Hepatocyte (in vitro differentiated cells): ENCODE results near the gene ATP8B4. TPM values are rescaled to one million over a fixed set of nuclear protein-coding genes. Genes with fewer than 3 reads are reported as not detected.
A peak's percentile ranks its signal among the peaks of the same experiment; 100 is the strongest.

Experiments used
- DNase-seq: peaks from one replicate; pipeline ENCODE4 v3.0.0-alpha.2; 2016; ENCODE audit warnings: low spot score
- H2AFZ ChIP-seq: fragments of 200-600 bp; sonication (generic); 2 replicates; pipeline ENCODE4 v1.6.0; 2016; ENCODE audit warnings: antibody characterized with exemption, mild to moderate bottlenecking
- H3K27ac ChIP-seq: fragments of 200-600 bp; sonication (generic); 2 replicates; pipeline ENCODE4 v1.5.1; 2016; ENCODE audit warnings: mild to moderate bottlenecking
- H3K27me3 ChIP-seq: fragments of 200-600 bp; sonication (generic); 2 replicates; pipeline ENCODE4 v1.6.1; 2016
- H3K36me3 ChIP-seq: fragments of 200-600 bp; sonication (generic); replicated peaks from 2 replicates; pipeline ENCODE4 v1.5.1; 2016; ENCODE audit warnings: low read depth; ENCODE audit not compliant: insufficient read depth
- H3K4me1 ChIP-seq: fragments of 200-600 bp; sonication (generic); 2 replicates; pipeline ENCODE4 v1.5.1; 2016; ENCODE audit warnings: mild to moderate bottlenecking, moderate library complexity; ENCODE audit not compliant: insufficient read depth
- H3K4me2 ChIP-seq: fragments of 200-600 bp; sonication (generic); 2 replicates; pipeline ENCODE4 v1.6.0; 2016
- H3K4me3 ChIP-seq: fragments of 200-600 bp; sonication (generic); 2 replicates; pipeline ENCODE4 v1.5.1; 2016; ENCODE audit warnings: mild to moderate bottlenecking
- H3K79me2 ChIP-seq: fragments of 200-600 bp; sonication (generic); 2 replicates; pipeline ENCODE4 v1.6.0; 2017; ENCODE audit warnings: mild to moderate bottlenecking
- H3K9me2 ChIP-seq: fragments of 200-600 bp; sonication (generic); replicated peaks from 2 replicates; pipeline ENCODE4 v1.6.0; 2017; ENCODE audit warnings: mild to moderate bottlenecking; ENCODE audit not compliant: insufficient read depth
- H3K9me3 ChIP-seq: fragments of 200-600 bp; sonication (generic); 2 replicates; pipeline ENCODE4 v1.5.1; 2016; ENCODE audit warnings: low read depth, mild to moderate bottlenecking
- H4K20me1 ChIP-seq: fragments of 200-600 bp; sonication (generic); 2 replicates; pipeline ENCODE4 v1.6.0; 2016; ENCODE audit warnings: mild to moderate bottlenecking; ENCODE audit not compliant: insufficient read depth, poor library complexity, severe bottlenecking
- CTCF ChIP-seq: fragments of 200-600 bp; sonication (generic); IDR thresholded peaks from 2 replicates; pipeline ENCODE4 v1.5.1; 2016; ENCODE audit warnings: antibody characterized with exemption, mild to moderate bottlenecking; ENCODE audit not compliant: poor library complexity
- EZH2 ChIP-seq: fragments of 200-600 bp; sonication (generic); IDR thresholded peaks from 2 replicates; pipeline ENCODE4 v1.6.1; 2016; ENCODE audit warnings: antibody characterized with exemption, mild to moderate bottlenecking, borderline replicate concordance
- EZH2phosphoT487 ChIP-seq: fragments of 200-600 bp; sonication (generic); IDR thresholded peaks from one replicate; pipeline ENCODE4 v1.6.1; 2018; ENCODE audit warnings: antibody characterized with exemption, mild to moderate bottlenecking, low read depth, moderate library complexity; ENCODE audit not compliant: unreplicated experiment, severe bottlenecking
- WGBS: methylation state at CpG from one replicate; pipeline ENCODE4 v1.1.6; 2016; ENCODE audit warnings: low lambda C conversion rate; ENCODE audit errors: missing lambda C conversion rate; 5-methylcytosine and 5-hydroxymethylcytosine counted together
- polyA plus RNA-seq: library from polyadenylated mRNA; unstranded; fragments of >200 nt; fragmentation: Nextera tagmentation; extraction: Ambion mirVana; gene quantifications from 2 replicates; pipeline ENCODE4 v1.2.1, GENCODE V29; 2016
- total RNA-seq: library from RNA; depleted of rRNA; stranded (reverse); fragments of >200 nt; gene quantifications from 2 replicates; pipeline ENCODE4 v1.2.3, GENCODE V29; 2014

The ATP8B4 gene
- total and polyA plus RNA-seq, 2 experiments from 2014 or later, result 1.3 to 9.5 TPM

GRCh38 chr15:49900006-49900902, 218.8 kb downstream of the ATP8B4 start:
- Histone ChIP-seq H4K20me1 (no peaks in the 10 kb centered on the region), H3K27ac (peak overlapping the region; percentile 16), H3K79me2 (no peaks in the 10 kb centered on the region), H3K9me2 (no peaks in the 10 kb centered on the region), H3K9me3 (no peaks in the 10 kb centered on the region), H3K36me3 (no peaks in the 10 kb centered on the region), H2AFZ (no peak overlapping the region), H3K4me3 (no peak overlapping the region), H3K27me3 (no peaks in the 10 kb centered on the region), H3K4me2 (no peak overlapping the region), H3K4me1 (peaks cover 35% of the 10 kb centered on the region)
- whole genome bisulfite sequencing, result 73% methylated on average over 5 of the region's 5 CpGs
- DNase-seq, result peak; percentile 16
- TF ChIP-seq EZH2 (no peak), CTCF (no peak), EZH2phosphoT487 (no peak)

GRCh38 chr15:49898575-49899283, 220.3 kb downstream of the ATP8B4 start:
- no peak for DNase-seq
- 88% methylated on average over 2 of the region's 2 CpGs for WGBS
- no peak overlapping the region for H3K27ac ChIP-seq
- H3K79me2 ChIP-seq, result no peaks in the 10 kb centered on the region
- H3K9me2 ChIP-seq, result no peaks in the 10 kb centered on the region
- H3K27me3 ChIP-seq, result no peaks in the 10 kb centered on the region
- H3K4me3 ChIP-seq, result no peak overlapping the region
- H4K20me1 ChIP-seq, result no peaks in the 10 kb centered on the region
- H3K4me2 ChIP-seq, result no peak overlapping the region
- no peaks in the 10 kb centered on the region for H3K36me3 ChIP-seq
- H3K9me3 ChIP-seq, result no peaks in the 10 kb centered on the region
- no peak overlapping the region for H2AFZ ChIP-seq
- TF ChIP-seq EZH2phosphoT487, result no peak
- no peak for TF ChIP-seq CTCF
- TF ChIP-seq EZH2, result no peak
- peaks cover 35% of the 10 kb centered on the region for H3K4me1 ChIP-seq

GRCh38 chr15:49898097-49898496, 220.9 kb downstream of the ATP8B4 start:
- Histone ChIP-seq H3K9me3 (no peaks in the 10 kb centered on the region), H3K79me2 (no peaks in the 10 kb centered on the region), H3K4me3 (no peak overlapping the region), H3K27me3 (no peaks in the 10 kb centered on the region), H3K4me2 (no peak overlapping the region), H3K36me3 (no peaks in the 10 kb centered on the region), H4K20me1 (no peaks in the 10 kb centered on the region), H2AFZ (no peak overlapping the region), H3K9me2 (no peaks in the 10 kb centered on the region), H3K4me1 (peaks cover 31% of the 10 kb centered on the region), H3K27ac (no peak overlapping the region)
- no peak for DNase-seq
- TF ChIP-seq CTCF (no peak), EZH2 (no peak), EZH2phosphoT487 (no peak)
